HG03521 (cell line): ENCODE data around the gene ASPDH.
"Not testable (repeated sequence)": the region's sequence is repeated elsewhere in the genome, so short reads cannot be mapped to it uniquely, and the experiment has no call there.

Experiments used
- ATAC-seq: cut with Tn5 transposase; IDR thresholded peaks from one replicate; pipeline ENCODE4 v1.9.1; 2021; ENCODE audit warnings: mild to moderate bottlenecking, moderate library complexity; ENCODE audit not compliant: unreplicated experiment

Gene ASPDH

GRCh38 chr19:50548191-50549058 lies 34.7 kb upstream of the ASPDH start:
- no peak for ATAC-seq

GRCh38 chr19:50547385-50548190 lies 33.9 kb upstream of the ASPDH start:
- ATAC-seq, result no peak

- ATAC-seq, result no peak
Measured at GRCh38 chr19:50546527-50547221, 33.0 kb upstream of the ASPDH start.

GRCh38 chr19:50542943-50543342 lies 29.2 kb upstream of the ASPDH start:
- no peak for ATAC-seq

GRCh38 chr19:50537769-50538230 lies 24.1 kb upstream of the ASPDH start:
- ATAC-seq, result no peak

GRCh38 chr19:50537306-50537685 lies 23.6 kb upstream of the ASPDH start:
- ATAC-seq, result no peak

- no peak for ATAC-seq
Measured at GRCh38 chr19:50536662-50537305, 23.1 kb upstream of the ASPDH start.

GRCh38 chr19:50535672-50536187 lies 22.0 kb upstream of the ASPDH start:
- ATAC-seq, result no peak

- no peak for ATAC-seq
Measured at GRCh38 chr19:50534478-50534877, 20.8 kb upstream of the ASPDH start.

GRCh38 chr19:50532952-50533351 lies 19.2 kb upstream of the ASPDH start:
- no peak for ATAC-seq

GRCh38 chr19:50531171-50531612 lies 17.5 kb upstream of the ASPDH start:
- no peak for ATAC-seq

GRCh38 chr19:50528052-50528451 lies 14.3 kb upstream of the ASPDH start:
- ATAC-seq, result not testable (repeated sequence)

- ATAC-seq, result no peak
Measured at GRCh38 chr19:50522881-50523280, 9.2 kb upstream of the ASPDH start.

- no peak for ATAC-seq
Measured at GRCh38 chr19:50520822-50521465, 7.2 kb upstream of the ASPDH start.

GRCh38 chr19:50519006-50519575 lies 5.4 kb upstream of the ASPDH start:
- no peak for ATAC-seq

- ATAC-seq, result no peak
Measured at GRCh38 chr19:50518091-50519005, 4.6 kb upstream of the ASPDH start.

GRCh38 chr19:50517704-50518075 lies 4.0 kb upstream of the ASPDH start:
- ATAC-seq, result no peak

GRCh38 chr19:50516964-50517703 lies 3.4 kb upstream of the ASPDH start:
- ATAC-seq, result no peak
